Measurements from ENCODE around the gene DGKD.

GRCh38 chr2:233489143-233489542 is 134.8 kb downstream of the DGKD start:
- TF ChIP-seq CTCF (IDR thresholded peaks at IDR 0.05; ENCODE audit: insufficient read depth, low read depth, low read length) (no peak), EZH2 (IDR thresholded peaks at IDR 0.05; ENCODE audit: insufficient read depth, low read length) (no peak)
